OCI-LY3 (cell line): ENCODE data around the gene HNMT.
"Not testable (repeated sequence)": the region's sequence is repeated elsewhere in the genome, so short reads cannot be mapped to it uniquely, and the experiment has no call there.

Source experiments
- H2AFZ ChIP-seq: fragments of 200-600, 300-600 bp; shearing (Covaris generic); 2 replicates; pipeline ENCODE4 v1.6.0; 2014; ENCODE audit warnings: antibody characterized with exemption, low read depth, low read length
- H3K27ac ChIP-seq: fragments of 200-600, 300-600 bp; sonication (generic); 2 replicates; pipeline ENCODE4 v1.5.1; 2014; ENCODE audit warnings: mild to moderate bottlenecking, low read length, moderate library complexity, mixed read lengths
- H3K27me3 ChIP-seq: fragments of 200-600, 300-600 bp; sonication (generic); 2 replicates; pipeline ENCODE4 v1.6.1; 2014; ENCODE audit warnings: low read depth, low read length, mixed read lengths
- H3K36me3 ChIP-seq: fragments of 200-600, 300-600 bp; sonication (generic); replicated peaks from 2 replicates; pipeline ENCODE3; 2014; ENCODE audit warnings: low read depth, low read length, mixed read lengths
- H3K4me1 ChIP-seq: fragments of 300-600, 200-600 bp; sonication (generic); 2 replicates; pipeline ENCODE4 v1.6.1; 2014; ENCODE audit warnings: low read length, mixed read lengths
- H3K4me2 ChIP-seq: fragments of 200-600, 300-600 bp; sonication (generic); 2 replicates; pipeline ENCODE4 v1.6.1; 2014; ENCODE audit warnings: low read length, mixed read lengths
- H3K4me3 ChIP-seq: fragments of 300-600, 200-600 bp; sonication (generic); 2 replicates; pipeline ENCODE4 v1.5.1; 2014; ENCODE audit warnings: antibody characterized with exemption, mild to moderate bottlenecking, low read length, moderate library complexity
- H3K79me2 ChIP-seq: fragments of 300-600, 200-600 bp; shearing (Covaris generic); 2 replicates; pipeline ENCODE4 v1.6.1; 2014; ENCODE audit warnings: mild to moderate bottlenecking, low read length, mixed read lengths
- H3K9ac ChIP-seq: fragments of 300-600, 200-600 bp; shearing (Covaris generic); 2 replicates; pipeline ENCODE4 v1.6.0; 2014; ENCODE audit warnings: mild to moderate bottlenecking, low read length, moderate library complexity
- H3K9me3 ChIP-seq: fragments of 200-600, 300-600 bp; shearing (Covaris generic); 2 replicates; pipeline ENCODE4 v1.6.1; 2014; ENCODE audit warnings: low read length, mixed read lengths; ENCODE audit not compliant: insufficient read depth
- H4K20me1 ChIP-seq: fragments of 200-600, 300-600 bp; sonication (generic); 2 replicates; pipeline ENCODE4 v1.6.1; 2016; ENCODE audit warnings: low read length, mixed read lengths; ENCODE audit not compliant: insufficient read depth
- CTCF ChIP-seq: fragments of 200-600, 300-600 bp; sonication (generic); IDR thresholded peaks from 2 replicates; pipeline ENCODE4 v1.5.1; 2014; ENCODE audit warnings: antibody characterized with exemption, low read length, low read depth
- EZH2phosphoT487 ChIP-seq: fragments of 200-600 bp; shearing (Covaris generic); IDR thresholded peaks from 2 replicates; pipeline ENCODE4 v1.6.1; 2018; ENCODE audit warnings: antibody characterized with exemption, mixed run types, low read depth

The HNMT gene

GRCh38 chr2:137964066-137964858 is at the start of gene HNMT:
Gene HNMT (plus strand): TSS chr2:137964473. CDS start chr2:137964492, 19 bp downstream.
- H3K4me3 ChIP-seq, result no peak within 1 kb of the TSS
- H3K79me2 ChIP-seq, result no peaks in the 10 kb centered on the region
- peaks cover 14% of the 10 kb centered on the region for H3K4me1 ChIP-seq
- H4K20me1 ChIP-seq, result no peaks in the 10 kb centered on the region
- H3K27ac ChIP-seq, result no peak within 1 kb of the TSS
- no peak within 1 kb of the TSS for H2AFZ ChIP-seq
- no peak within 1 kb of the TSS for H3K9ac ChIP-seq
- no peaks in the 10 kb centered on the region for H3K9me3 ChIP-seq
- no peaks in the 10 kb centered on the region for H3K36me3 ChIP-seq
- H3K27me3 ChIP-seq, result no peaks in the 10 kb centered on the region
- TF ChIP-seq CTCF (no peak), EZH2phosphoT487 (no peak)
- peak within 1 kb of the TSS; percentile 14 for H3K4me2 ChIP-seq

GRCh38 chr2:137921105-137921880 is 43.0 kb upstream of the HNMT start:
- H3K27ac ChIP-seq, result no peak overlapping the region
- no peak overlapping the region for H2AFZ ChIP-seq
- H3K4me3 ChIP-seq, result no peak overlapping the region
- H3K79me2 ChIP-seq, result no peaks in the 10 kb centered on the region
- no peaks in the 10 kb centered on the region for H3K27me3 ChIP-seq
- no peaks in the 10 kb centered on the region for H4K20me1 ChIP-seq
- no peaks in the 10 kb centered on the region for H3K9me3 ChIP-seq
- H3K9ac ChIP-seq, result no peak overlapping the region
- H3K36me3 ChIP-seq, result no peaks in the 10 kb centered on the region
- H3K4me1 ChIP-seq, result 0 out of 2 replicates have a peak, but pooled peaks cover 5% of the 10 kb centered on the region
- TF ChIP-seq EZH2phosphoT487, result no peak
- no peak for TF ChIP-seq CTCF
- no peak overlapping the region for H3K4me2 ChIP-seq

- H3K4me3 ChIP-seq, H3K4me2 ChIP-seq, H3K27ac ChIP-seq, H3K4me1 ChIP-seq, H3K27me3 ChIP-seq, H3K9me3 ChIP-seq, H3K36me3 ChIP-seq, H2AFZ ChIP-seq, H3K79me2 ChIP-seq, H3K9ac ChIP-seq, H4K20me1 ChIP-seq: not testable (repeated sequence)
Measured at GRCh38 chr2:137922171-137922570, 42.1 kb upstream of the HNMT start.

- no peak overlapping the region for H3K27ac ChIP-seq
- H3K79me2 ChIP-seq, result no peaks in the 10 kb centered on the region
- no peak overlapping the region for H3K9ac ChIP-seq
- H3K27me3 ChIP-seq, result no peaks in the 10 kb centered on the region
- H3K4me1 ChIP-seq, result 0 out of 2 replicates have a peak, but pooled peaks cover 5% of the 10 kb centered on the region
- H3K4me3 ChIP-seq, result no peak overlapping the region
- H3K4me2 ChIP-seq, result no peak overlapping the region
- TF ChIP-seq CTCF (no peak), EZH2phosphoT487 (no peak)
- H4K20me1 ChIP-seq, result no peaks in the 10 kb centered on the region
- H3K36me3 ChIP-seq, result no peaks in the 10 kb centered on the region
- H3K9me3 ChIP-seq, result no peaks in the 10 kb centered on the region
- no peak overlapping the region for H2AFZ ChIP-seq
Measured at GRCh38 chr2:137924019-137924418, 40.3 kb upstream of the HNMT start.
